Right kidney (tissue), 9 donors: ENCODE results near the gene SPP2.

ENCODE experiments used
- DNase-seq: peaks from one replicate; pipeline ENCODE4 v3.0.0-alpha.2; 2016
- long read RNA-seq, 8 donors: transcript quantifications; one replicate each; lab custom pipeline, GENCODE V29; 2026

Gene SPP2
- long read RNA-seq, donor 1 = 0 reads
- long read RNA-seq, donor 2 = 0 reads
- long read RNA-seq, donor 3 = 0 reads
- long read RNA-seq, donor 4 = 0 reads
- long read RNA-seq, donor 5 = 0 reads
- long read RNA-seq, donor 6 = 0 reads
- long read RNA-seq, donor 7 = 0 reads
- long read RNA-seq, donor 8 = 0 reads

- no peak for DNase-seq
Observed at GRCh38 chr2:234050455-234051135, at the start of gene SPP2. Gene SPP2 (plus strand): TSS chr2:234050702. CDS start chr2:234050787, 85 bp downstream.

GRCh38 chr2:234001380-234002160, 48.9 kb upstream of the SPP2 start:
- no peak for DNase-seq

GRCh38 chr2:234002281-234002680, 48.2 kb upstream of the SPP2 start:
- no peak for DNase-seq

- DNase-seq = no peak
Observed at GRCh38 chr2:234003972-234004617, 46.4 kb upstream of the SPP2 start.

- DNase-seq = no peak
Observed at GRCh38 chr2:234005126-234005525, 45.4 kb upstream of the SPP2 start.

- DNase-seq = no peak
Observed at GRCh38 chr2:234006501-234006900, 44.0 kb upstream of the SPP2 start.

GRCh38 chr2:234014427-234014826, 36.1 kb upstream of the SPP2 start:
- DNase-seq = no peak

GRCh38 chr2:234015861-234016260, 34.6 kb upstream of the SPP2 start:
- no peak for DNase-seq

- no peak for DNase-seq
Observed at GRCh38 chr2:234019896-234020295, 30.6 kb upstream of the SPP2 start.

- DNase-seq = no peak
Observed at GRCh38 chr2:234020332-234020731, 30.2 kb upstream of the SPP2 start.

- no peak for DNase-seq
Observed at GRCh38 chr2:234022424-234022823, 28.1 kb upstream of the SPP2 start.

- DNase-seq = no peak
Observed at GRCh38 chr2:234024304-234024703, 26.2 kb upstream of the SPP2 start.

GRCh38 chr2:234025466-234025865, 25.0 kb upstream of the SPP2 start:
- DNase-seq = no peak

- peak; percentile 6 for DNase-seq
Observed at GRCh38 chr2:234025891-234026401, 24.6 kb upstream of the SPP2 start.

- DNase-seq = no peak
Observed at GRCh38 chr2:234026693-234027254, 23.7 kb upstream of the SPP2 start.

- DNase-seq = no peak
Observed at GRCh38 chr2:234027641-234028040, 22.9 kb upstream of the SPP2 start.

- DNase-seq = no peak
Observed at GRCh38 chr2:234029150-234029733, 21.3 kb upstream of the SPP2 start.

GRCh38 chr2:234031207-234031606, 19.3 kb upstream of the SPP2 start:
- no peak for DNase-seq

GRCh38 chr2:234032279-234032856, 18.1 kb upstream of the SPP2 start:
- DNase-seq = no peak

- no peak for DNase-seq
Observed at GRCh38 chr2:234033174-234033573, 17.3 kb upstream of the SPP2 start.

GRCh38 chr2:234033885-234034284, 16.6 kb upstream of the SPP2 start:
- DNase-seq = no peak
